Esophagus muscularis mucosa (tissue), 4 donors: ENCODE data around the gene PIK3C2G. TPM values are rescaled to one million over a fixed set of nuclear protein-coding genes. Genes with fewer than 3 reads are reported as not detected.

Experiments
- DNase-seq: peaks from one replicate; pipeline ENCODE4 v3.0.0-alpha.2; 2017; ENCODE audit errors: extremely low spot score
- H3K27ac ChIP-seq, 4 donors: fragments of 200-600 bp; sonication (generic); replicated peaks in 1 of 4; 1 replicate in 3 of 4; 2 replicates in 1 of 4; pipeline ENCODE4 v1.5.1; 2016 to 2019; ENCODE audit warnings: mild to moderate bottlenecking in 1 of 4
- H3K27me3 ChIP-seq, 4 donors: fragments of 200-600 bp; sonication (generic); one replicate each; pipeline versions ENCODE4 v1.5.1 to v1.6.0; 2016 to 2019
- H3K36me3 ChIP-seq, 4 donors: fragments of 200-600 bp; sonication (generic); one replicate each; pipeline ENCODE4 v1.5.1; 2016 to 2019
- H3K4me1 ChIP-seq, 4 donors: fragments of 200-600 bp; sonication (generic); one replicate each; pipeline ENCODE4 v1.5.1; 2016 to 2019
- H3K4me3 ChIP-seq, 4 donors: fragments of 200-600 bp; sonication (generic); 1 replicate in 2 of 4; 2 replicates in 2 of 4; pipeline ENCODE4 v1.5.1; 2016 to 2019; ENCODE audit warnings: mild to moderate bottlenecking in 4 of 4, moderate library complexity in 1 of 4
- H3K9me3 ChIP-seq, 4 donors: fragments of 200-600 bp; sonication (generic); 1 replicate in 3 of 4; 2 replicates in 1 of 4; pipeline ENCODE4 v1.5.1; 2016 to 2019
- EP300 ChIP-seq: sonication (generic); formaldehyde crosslinking; IDR thresholded peaks from one replicate; pipeline ENCODE4 v1.6.1; 2017; ENCODE audit warnings: antibody characterized with exemption
- POLR2A ChIP-seq: fragments of 450-650 bp; IDR thresholded peaks from one replicate; pipeline ENCODE4 v1.6.1; 2017; ENCODE audit warnings: antibody characterized with exemption, moderate library complexity, mild to moderate bottlenecking, low read depth
- POLR2AphosphoS5 ChIP-seq, 2 donors: sonication (generic); formaldehyde crosslinking; IDR thresholded peaks; one replicate each; pipeline ENCODE4 v1.6.1; 2017; ENCODE audit warnings: antibody characterized with exemption in 2 of 2
- WGBS: methylation state at CpG from one replicate; pipeline ENCODE4 v1.1.5; 2018; 5-methylcytosine and 5-hydroxymethylcytosine counted together
- intact Hi-C: fragments of 100-400 bp; cut with DNase I; formaldehyde crosslinking; loops from one replicate; pipeline ENCODE4 v1.15.1; 2023
- total RNA-seq, 4 donors: library from RNA; depleted of rRNA; stranded (reverse); fragments of >200 nt; gene quantifications; one replicate each; pipeline versions ENCODE4 v1.1.0 to v1.2.1, GENCODE V29; 2016
- TF ChIP-seq, protein P1 (sequence below), 3 experiments: fragments of 200-600 bp in 2 of 3; fragments of 450-650 bp in 1 of 3; sonication (generic) in 2 of 3; IDR thresholded peaks; one replicate each; pipeline ENCODE4 v1.5.1; 2017 to 2019; ENCODE audit warnings: antibody characterized with exemption in 3 of 3, mild to moderate bottlenecking in 2 of 3, moderate library complexity in 1 of 3

Gene PIK3C2G
- total RNA-seq, 4 donors from 2014 or later = 0.06 to 1.2 (median 0.61) TPM

DNA sequence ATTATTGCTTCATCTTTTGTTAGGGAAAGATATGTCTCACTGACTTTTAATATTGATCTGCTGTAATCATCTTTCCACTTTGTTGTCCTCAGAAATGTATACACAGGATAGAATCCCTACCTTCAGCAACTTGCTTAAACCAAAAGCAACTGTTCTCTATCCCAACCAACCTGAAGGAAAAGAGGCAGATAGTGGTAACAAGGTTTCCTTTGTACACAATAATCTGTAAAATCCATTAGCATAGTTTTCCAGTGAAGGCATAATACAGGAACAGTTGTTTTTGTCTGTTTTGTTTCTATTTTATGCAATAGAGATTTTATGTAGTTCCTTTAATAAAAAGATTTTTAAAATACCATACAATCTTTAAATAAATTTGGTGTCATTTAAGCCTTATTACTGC is 170.5 kb downstream of the PIK3C2G start:
- TF ChIP-seq, protein P1, sequence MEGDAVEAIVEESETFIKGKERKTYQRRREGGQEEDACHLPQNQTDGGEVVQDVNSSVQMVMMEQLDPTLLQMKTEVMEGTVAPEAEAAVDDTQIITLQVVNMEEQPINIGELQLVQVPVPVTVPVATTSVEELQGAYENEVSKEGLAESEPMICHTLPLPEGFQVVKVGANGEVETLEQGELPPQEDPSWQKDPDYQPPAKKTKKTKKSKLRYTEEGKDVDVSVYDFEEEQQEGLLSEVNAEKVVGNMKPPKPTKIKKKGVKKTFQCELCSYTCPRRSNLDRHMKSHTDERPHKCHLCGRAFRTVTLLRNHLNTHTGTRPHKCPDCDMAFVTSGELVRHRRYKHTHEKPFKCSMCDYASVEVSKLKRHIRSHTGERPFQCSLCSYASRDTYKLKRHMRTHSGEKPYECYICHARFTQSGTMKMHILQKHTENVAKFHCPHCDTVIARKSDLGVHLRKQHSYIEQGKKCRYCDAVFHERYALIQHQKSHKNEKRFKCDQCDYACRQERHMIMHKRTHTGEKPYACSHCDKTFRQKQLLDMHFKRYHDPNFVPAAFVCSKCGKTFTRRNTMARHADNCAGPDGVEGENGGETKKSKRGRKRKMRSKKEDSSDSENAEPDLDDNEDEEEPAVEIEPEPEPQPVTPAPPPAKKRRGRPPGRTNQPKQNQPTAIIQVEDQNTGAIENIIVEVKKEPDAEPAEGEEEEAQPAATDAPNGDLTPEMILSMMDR (IDR thresholded peaks at IDR 0.05) = no peak
- TF ChIP-seq POLR2AphosphoS5 (IDR thresholded peaks at IDR 0.05) (no peak), EP300 (no peak), POLR2A (no peak)

DNA sequence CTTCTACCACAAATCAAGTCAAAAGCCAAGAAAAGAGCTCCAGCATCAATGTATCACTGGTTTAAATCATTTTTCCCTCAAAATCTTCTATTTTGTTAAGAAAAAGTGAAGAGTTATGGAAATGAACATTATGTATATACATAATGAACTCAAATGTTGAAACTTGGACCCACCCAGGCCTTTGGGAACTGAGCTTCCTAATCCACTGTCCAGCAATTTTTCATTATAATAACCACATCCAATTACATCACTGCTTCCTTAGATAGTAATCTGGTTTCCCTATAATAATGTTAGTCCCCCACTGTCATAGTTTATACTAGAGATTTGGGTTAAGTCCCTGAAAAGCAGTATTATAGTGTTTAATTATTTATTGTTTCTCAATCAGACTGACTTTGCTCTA is 170.9 kb downstream of the PIK3C2G start:
- peaks cover 0 to 22% (median 17%) of the 10 kb centered on the region in 4 donors for H3K4me1 ChIP-seq
- no peak overlapping the region for H3K4me3 ChIP-seq
- DNase-seq = no peak
- no peaks in the 10 kb centered on the region for H3K9me3 ChIP-seq
- intact Hi-C loops = no loop called here
- no peaks in the 10 kb centered on the region for H3K27me3 ChIP-seq
- TF ChIP-seq POLR2A (no peak), EP300 (no peak), POLR2AphosphoS5 (IDR thresholded peaks at IDR 0.05) (no peak)
- TF ChIP-seq, protein P1 (IDR thresholded peaks at IDR 0.05) = no peak
- no peaks in the 10 kb centered on the region for H3K36me3 ChIP-seq
- no peak overlapping the region for H3K27ac ChIP-seq

More for the DNA sequence above, 170.5 kb downstream of the PIK3C2G start:
- no peak overlapping the region for H3K27ac ChIP-seq
- peaks cover 0 to 22% (median 17%) of the 10 kb centered on the region in 4 donors for H3K4me1 ChIP-seq
- H3K4me3 ChIP-seq = no peak overlapping the region
- intact Hi-C loops = no loop called here
- H3K36me3 ChIP-seq = no peaks in the 10 kb centered on the region
- no peaks in the 10 kb centered on the region for H3K9me3 ChIP-seq
- no peaks in the 10 kb centered on the region for H3K27me3 ChIP-seq
- no peak for DNase-seq

DNA sequence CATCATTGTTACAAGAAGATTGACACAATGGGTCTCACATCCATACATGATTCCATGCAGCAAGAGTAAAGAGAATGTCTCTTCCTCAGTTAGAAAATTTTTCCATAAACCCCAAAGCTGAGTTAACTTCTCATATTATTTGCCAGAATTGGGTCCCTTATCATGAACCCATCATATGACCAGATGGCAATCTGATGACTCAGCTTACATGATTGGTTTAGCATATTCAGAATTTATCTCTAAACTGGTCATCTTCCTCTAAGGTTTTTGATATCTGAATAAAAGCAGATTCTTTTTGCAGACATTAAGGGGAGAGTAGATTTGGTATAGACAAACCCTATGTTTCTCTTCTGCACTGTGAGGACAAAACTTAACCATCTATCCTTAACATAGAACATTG is 174.9 kb downstream of the PIK3C2G start:
- TF ChIP-seq EP300 = no peak
- TF ChIP-seq, protein P1 (IDR thresholded peaks at IDR 0.05) = no peak
- no peak for TF ChIP-seq POLR2AphosphoS5 (IDR thresholded peaks at IDR 0.05)
- TF ChIP-seq POLR2A = no peak
- H3K36me3 ChIP-seq = no peaks in the 10 kb centered on the region
- no peaks in the 10 kb centered on the region for H3K9me3 ChIP-seq
- H3K27me3 ChIP-seq = no peaks in the 10 kb centered on the region
- no peak overlapping the region for H3K27ac ChIP-seq
- no peak overlapping the region for H3K4me3 ChIP-seq
- no peak for DNase-seq
- intact Hi-C loops = no loop called here
- peaks cover 0 to 15% (median 13%) of the 10 kb centered on the region in 4 donors for H3K4me1 ChIP-seq

DNA sequence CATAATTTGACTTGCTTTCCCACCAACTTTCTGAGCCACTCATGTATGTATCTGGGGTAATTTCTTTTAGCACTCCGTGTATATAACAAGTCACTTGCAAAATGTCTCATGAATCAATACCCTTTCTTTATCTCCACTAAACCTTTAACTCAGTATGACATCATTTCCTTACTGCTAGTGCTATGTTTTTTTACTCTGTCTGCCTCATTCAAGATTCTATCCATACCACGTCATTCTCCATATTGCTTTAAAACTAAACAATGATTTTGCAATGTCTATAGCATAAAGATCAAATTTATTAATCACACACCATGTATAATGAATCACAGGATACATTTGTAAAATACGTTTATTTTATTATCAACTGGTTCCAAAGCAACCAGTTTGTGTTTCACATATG is 178.2 kb downstream of the PIK3C2G start:
- no peak for DNase-seq

More for the DNA sequence above, 178.2 kb downstream of the PIK3C2G start:
- H3K36me3 ChIP-seq = no peaks in the 10 kb centered on the region
- intact Hi-C loops = no loop called here
- TF ChIP-seq, protein P1 (IDR thresholded peaks at IDR 0.05) = no peak
- TF ChIP-seq EP300 (no peak), POLR2AphosphoS5 (IDR thresholded peaks at IDR 0.05) (no peak), POLR2A (no peak)
- no peak overlapping the region for H3K4me3 ChIP-seq
- no peaks in the 10 kb centered on the region for H3K9me3 ChIP-seq
- H3K27ac ChIP-seq = no peak overlapping the region
- WGBS = 66% methylated on average over 3 of the region's 3 CpGs
- H3K27me3 ChIP-seq = no peaks in the 10 kb centered on the region
- no peaks in the 10 kb centered on the region for H3K4me1 ChIP-seq
